ENCODE data around the gene MTA3.

The MTA3 gene

GRCh38 chr2:42804891-42805290 is 236.5 kb downstream of the MTA3 start:
- peaks cover 11% of the 10 kb centered on the region for H3K4me1 ChIP-seq (ENCODE audit: control insufficient read depth, insufficient read depth, low read length)
- H3K9ac ChIP-seq (ENCODE audit: low read length), result no peak overlapping the region
- H3K36me3 ChIP-seq (ENCODE audit: control insufficient read depth, insufficient read depth, low read length), result no peaks in the 10 kb centered on the region
- H3K27me3 ChIP-seq (ENCODE audit: control insufficient read depth, insufficient read depth, low read length), result no peaks in the 10 kb centered on the region
- no peak overlapping the region for H3K27ac ChIP-seq (ENCODE audit: low read depth, low read length)
- no peak overlapping the region for H3K4me3 ChIP-seq (ENCODE audit: low read length)
